GM12872 (cell line): Measurements from ENCODE around the gene PEPD.

Experiments
- CTCF ChIP-seq: IDR thresholded peaks from 3 replicates; pipeline ENCODE4 v1.5.1; 2011; ENCODE audit warnings: low read depth, mild to moderate bottlenecking, low read length, moderate library complexity; ENCODE audit not compliant: insufficient read depth

PEPD gene

GRCh38 chr19:33396701-33397535, 124.7 kb downstream of the PEPD start:
- TF ChIP-seq CTCF: no peak

- no peak for TF ChIP-seq CTCF
These were observed 125.7 kb downstream of the PEPD start for GRCh38 chr19:33395561-33396550.

GRCh38 chr19:33394723-33395560, 126.6 kb downstream of the PEPD start:
- TF ChIP-seq CTCF: no peak

- no peak for TF ChIP-seq CTCF
These were observed 127.4 kb downstream of the PEPD start for GRCh38 chr19:33394006-33394722.

- no peak for TF ChIP-seq CTCF
These were observed 128.1 kb downstream of the PEPD start for GRCh38 chr19:33393286-33394005.
